Activated CD4-positive, alpha-beta T cell treated with anti-CD3 and anti-CD28 coated beads for 24 hours (primary cell): ENCODE data around the gene TNFSF11.
"Not testable (repeated sequence)": the region's sequence is repeated elsewhere in the genome, so short reads cannot be mapped to it uniquely, and the experiment has no call there.

Experiments used
- DNase-seq, 2 donors: peaks; one replicate each; pipeline ENCODE4 v3.0.0-alpha.2; 2020; ENCODE audit warnings: low read depth in 2 of 2

The TNFSF11 gene

DNA sequence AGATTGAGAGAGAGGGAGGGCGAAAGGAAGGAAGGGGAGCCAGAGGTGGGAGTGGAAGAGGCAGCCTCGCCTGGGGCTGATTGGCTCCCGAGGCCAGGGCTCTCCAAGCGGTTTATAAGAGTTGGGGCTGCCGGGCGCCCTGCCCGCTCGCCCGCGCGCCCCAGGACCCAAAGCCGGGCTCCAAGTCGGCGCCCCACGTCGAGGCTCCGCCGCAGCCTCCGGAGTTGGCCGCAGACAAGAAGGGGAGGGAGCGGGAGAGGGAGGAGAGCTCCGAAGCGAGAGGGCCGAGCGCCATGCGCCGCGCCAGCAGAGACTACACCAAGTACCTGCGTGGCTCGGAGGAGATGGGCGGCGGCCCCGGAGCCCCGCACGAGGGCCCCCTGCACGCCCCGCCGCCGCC lies at the start of gene TNFSF11:
TNFSF11 (plus strand) TSS at position 142 of the 400 bp plus-strand sequence; CDS start at position 294, 152 bp downstream.
- no peak for DNase-seq

DNA sequence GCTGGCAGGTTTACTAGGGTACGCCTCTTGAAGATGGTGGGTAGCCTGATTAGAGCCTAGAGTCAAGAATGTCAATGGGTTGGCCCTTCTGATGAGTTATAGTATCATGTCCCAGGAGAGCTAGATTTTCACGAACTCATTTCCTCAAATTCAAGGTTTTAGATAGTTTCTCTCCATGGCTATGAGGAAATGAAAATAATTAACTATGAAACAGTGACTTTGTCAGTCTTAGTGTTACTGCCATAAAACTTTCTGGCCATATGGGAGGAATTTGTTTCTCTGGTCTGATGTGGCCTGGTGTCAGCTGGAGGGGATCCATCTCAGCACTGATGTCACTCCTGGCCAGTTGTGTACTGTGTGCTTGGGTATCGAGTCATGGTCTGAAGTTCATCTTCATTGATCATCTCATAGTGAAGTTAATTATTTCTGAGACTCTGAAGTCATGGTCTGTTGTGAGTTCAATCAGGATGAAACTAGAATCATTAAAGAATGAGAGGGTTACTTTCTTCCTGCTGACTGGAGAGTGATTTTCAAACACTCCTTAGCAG lies 49.4 kb upstream of the TNFSF11 start:
- DNase-seq: no peak

GRCh38 chr13:42525035-42525504 lies 48.9 kb upstream of the TNFSF11 start:
- no peak for DNase-seq

DNA sequence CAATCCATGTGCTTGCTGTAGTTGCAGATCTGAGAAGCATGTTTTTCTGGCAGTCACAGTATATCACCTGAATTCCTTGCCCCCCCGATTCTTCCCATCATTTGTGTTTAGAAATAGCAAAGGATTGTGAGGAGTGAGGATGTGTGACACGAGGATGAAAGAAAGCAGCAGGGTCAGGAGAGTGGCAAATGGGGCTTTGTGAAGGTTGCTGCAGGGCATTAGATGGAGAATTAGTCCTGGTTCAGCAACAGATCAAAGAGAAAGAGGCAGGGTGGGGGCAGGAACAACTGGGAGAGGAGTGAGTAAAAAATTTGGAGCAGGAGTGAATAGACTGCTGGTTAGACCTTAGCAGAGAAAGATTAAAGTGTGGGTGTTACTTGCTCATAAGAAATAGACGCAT lies 47.7 kb upstream of the TNFSF11 start:
- no peak for DNase-seq

GRCh38 chr13:42526804-42527203 lies 47.1 kb upstream of the TNFSF11 start:
- no peak for DNase-seq

- DNase-seq: no peak
These were observed 41.2 kb upstream of the TNFSF11 start for GRCh38 chr13:42532561-42533335.

DNA sequence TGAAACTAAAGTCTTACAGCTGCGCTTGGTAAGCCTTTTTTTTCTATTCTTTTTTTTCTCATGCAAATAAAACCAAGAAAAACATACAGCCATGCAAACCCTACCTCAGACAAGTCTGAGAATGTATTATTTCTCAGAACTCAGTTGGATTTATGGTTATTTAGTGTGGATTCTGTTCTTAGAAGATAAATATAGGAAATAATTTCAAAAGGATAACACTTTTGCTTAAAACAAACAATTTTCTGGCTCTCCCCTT lies 40.7 kb upstream of the TNFSF11 start:
- no peak for DNase-seq

DNA sequence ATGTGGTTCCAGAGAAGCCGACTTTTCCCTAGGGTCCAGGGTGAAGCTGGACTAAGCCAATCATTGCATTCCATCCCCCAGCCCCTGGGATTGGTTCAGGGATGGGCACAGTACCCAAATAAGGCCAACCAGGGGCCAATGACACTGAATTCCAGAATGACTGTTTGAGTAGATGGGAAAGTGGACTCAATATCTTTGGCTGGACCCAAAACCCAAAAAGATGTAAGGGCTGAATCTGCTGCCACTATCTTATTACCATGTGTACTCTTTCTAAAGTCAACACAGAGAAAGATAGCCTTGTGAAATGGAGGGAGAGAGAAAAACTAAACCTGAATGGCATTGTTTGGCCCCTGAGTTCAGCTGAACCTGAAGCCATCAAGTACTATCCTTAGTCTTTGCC lies 39.2 kb upstream of the TNFSF11 start:
- no peak for DNase-seq

DNA sequence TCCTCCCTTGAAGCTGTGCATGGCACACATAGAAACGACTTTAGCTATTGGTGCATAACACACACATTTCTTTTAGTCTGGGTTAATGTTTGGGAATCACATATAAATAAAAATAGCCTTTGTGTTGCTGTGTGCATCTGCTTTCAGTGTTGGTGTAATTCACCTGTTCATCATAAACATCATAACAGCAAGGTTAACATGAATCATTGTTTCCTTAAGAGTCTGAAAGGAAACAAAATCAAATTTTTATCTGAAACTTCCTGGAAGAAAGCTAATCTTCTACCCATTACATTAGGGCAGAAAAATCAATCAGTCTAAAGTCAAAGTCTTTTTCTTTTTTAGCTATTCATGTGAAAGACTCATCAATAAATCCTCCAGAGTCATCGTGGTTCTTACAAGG lies 35.0 kb upstream of the TNFSF11 start:
- no peak for DNase-seq

- DNase-seq: no peak
These were observed 34.3 kb upstream of the TNFSF11 start for GRCh38 chr13:42539670-42540069.

DNA sequence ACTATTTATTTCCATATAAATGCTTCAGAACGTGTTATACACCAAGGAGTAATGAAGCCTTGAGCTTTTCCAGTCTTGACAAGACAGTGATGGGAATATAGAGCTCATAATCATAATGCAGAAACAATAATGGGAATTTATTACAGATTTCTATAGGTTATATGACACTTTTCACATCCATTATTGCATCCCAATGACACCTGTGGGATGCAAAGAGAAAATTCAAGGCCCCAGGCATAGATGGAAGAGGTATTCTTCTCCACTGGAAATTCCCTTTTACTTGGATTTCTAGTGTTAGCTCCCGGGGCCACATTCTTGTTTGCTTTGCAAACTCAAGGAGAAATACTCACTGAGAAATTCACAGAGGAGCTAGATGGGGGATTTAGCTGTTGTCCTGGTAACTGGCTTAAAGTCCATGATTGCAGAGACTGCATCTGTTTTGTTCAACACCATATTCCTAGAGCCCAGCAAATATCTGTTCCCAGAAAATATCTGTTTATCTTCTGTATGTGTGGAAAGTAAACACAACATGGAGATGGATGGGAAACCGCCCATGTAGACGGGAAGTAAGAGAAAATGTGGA lies 30.6 kb upstream of the TNFSF11 start:
- no peak for DNase-seq

GRCh38 chr13:42544246-42544926 lies 29.6 kb upstream of the TNFSF11 start:
- no peak for DNase-seq

DNA sequence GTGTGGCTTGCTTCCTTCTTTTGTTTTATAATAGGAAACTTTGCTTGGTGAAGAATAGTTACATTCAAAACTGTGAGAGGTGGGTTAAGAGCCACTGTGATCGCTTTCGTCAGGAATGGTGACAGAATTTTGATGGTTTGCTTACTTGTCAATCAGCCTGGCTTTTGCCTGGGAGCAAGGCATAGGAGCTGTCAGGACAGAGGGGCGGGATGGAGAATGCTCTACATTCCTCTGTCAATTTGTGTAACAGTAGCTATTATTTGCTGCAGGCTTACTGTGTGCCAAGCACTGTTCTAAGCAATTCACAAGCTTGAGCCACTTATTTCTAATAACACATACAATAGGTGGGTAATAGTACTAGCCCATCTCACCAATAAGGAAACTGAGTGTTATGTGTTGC lies 28.1 kb upstream of the TNFSF11 start:
- DNase-seq: no peak

DNA sequence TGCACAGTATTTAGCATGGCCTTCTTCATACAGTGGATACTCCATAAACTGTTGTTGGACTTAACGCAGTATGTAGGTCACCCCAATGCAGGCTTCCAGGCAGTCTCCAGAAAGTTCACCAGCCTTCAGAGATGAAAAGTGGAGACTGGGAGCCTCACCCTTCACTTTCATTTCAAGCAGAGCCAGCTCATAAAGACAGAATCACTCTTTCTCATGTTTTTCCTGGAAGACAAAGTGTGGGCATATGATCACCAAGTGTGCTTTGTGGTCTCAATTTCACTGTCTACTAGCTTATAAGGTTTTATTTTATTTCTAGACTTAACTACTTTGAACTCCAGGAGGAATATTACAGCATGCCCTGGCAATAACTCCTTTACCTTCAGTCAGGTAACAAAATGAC lies 26.3 kb upstream of the TNFSF11 start:
- DNase-seq: no peak

GRCh38 chr13:42548731-42549551 lies 25.0 kb upstream of the TNFSF11 start:
- no peak for DNase-seq

DNA sequence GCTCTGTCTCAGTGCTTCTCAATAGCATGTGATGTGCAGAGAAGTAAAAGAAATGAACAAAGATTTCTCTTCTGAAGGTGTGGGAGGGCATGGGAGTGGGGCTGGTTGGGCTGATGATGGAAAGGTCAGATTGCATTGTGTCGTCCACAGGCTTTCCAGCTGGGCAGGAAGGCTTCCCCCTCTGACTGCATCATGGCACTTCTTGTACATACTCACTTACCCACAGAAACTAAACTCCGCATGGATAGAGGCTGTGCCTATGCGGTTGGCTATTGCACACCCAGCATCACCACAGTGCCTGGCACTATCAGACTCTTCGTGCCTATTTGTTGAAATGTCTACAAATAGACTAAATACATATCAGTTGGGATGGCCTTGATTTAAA lies 24.4 kb upstream of the TNFSF11 start:
- DNase-seq: no peak

GRCh38 chr13:42551611-42552010 lies 22.3 kb upstream of the TNFSF11 start:
- DNase-seq: no peak

DNA sequence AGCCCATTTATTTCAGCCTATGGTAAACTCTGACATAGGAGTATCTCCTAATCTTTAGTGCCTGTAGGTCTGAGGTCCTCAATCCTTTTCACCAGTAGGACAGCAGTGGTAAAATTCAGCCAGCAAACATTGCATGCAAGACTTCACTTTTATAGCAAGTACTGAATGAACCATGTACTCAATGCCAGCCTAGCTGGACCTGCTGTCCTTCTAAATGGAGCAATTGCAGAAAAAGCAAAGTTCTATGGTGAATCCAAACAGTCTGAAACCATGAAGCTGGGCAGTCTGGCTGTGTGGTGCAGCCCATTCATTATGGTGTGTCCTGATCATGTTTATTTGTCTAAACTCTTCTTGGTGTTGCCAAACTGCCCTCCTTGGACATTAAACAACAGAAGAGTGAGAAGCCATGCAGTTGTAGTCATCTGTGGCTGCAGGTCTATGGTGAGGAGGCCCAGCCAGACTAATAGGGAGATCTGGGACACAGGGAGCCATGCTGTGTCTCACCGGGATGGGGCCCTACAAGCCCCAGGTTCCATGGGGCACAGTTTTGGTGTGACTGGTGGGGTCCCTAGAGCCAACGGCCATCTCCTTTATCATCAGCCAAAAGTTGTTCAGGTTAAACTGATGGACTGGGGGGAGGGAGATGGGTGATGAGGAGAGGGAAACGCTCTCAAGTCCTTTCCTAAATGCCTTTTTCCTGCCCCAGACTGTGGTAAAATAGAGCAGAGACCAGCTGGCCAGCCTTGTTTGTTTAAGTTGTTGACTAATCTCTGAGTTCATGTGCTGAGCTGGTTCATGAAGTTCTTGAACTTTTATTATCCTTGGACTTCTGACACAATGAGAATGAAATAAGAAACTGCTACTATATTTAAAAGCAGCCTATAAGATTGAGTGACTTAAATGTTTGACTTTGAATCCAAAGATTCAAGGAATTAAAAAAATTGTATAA lies 20.6 kb upstream of the TNFSF11 start:
- no peak for DNase-seq

- no peak for DNase-seq
These were observed 14.9 kb upstream of the TNFSF11 start for GRCh38 chr13:42559057-42559456.

DNA sequence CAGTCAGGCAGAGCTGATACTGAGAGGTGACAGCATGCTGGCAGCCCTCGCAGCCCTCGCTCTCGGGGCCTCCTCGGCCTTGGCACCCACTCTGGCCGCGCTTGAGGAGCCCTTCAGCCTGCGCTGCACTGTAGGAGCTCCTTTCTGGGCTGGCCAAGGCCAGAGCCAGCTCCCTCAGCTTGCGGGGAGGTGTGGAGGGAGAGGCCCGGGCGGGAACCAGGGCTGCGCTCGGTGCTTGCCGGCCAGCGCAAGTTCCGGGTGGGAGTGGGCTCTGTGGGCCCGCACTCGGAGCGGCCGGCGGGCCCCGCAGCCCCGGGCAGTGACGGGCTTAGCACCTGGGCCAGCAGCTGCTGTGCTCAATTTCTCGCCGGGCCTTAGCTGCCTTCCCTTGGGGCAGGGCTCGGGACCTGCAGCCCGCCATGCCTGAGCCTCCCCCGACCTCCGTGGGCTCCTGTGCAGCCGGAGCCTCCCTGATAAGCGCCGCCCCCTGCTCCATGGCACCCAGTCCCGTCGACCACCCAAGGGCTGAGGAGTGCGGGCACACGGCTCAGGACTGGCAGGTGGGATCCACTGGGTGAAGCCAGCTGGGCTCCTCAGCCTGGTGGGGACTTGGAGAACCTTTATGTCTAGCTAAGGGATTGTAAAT lies 14.3 kb upstream of the TNFSF11 start:
- DNase-seq: not testable (repeated sequence)
